ENCODE data around the gene FHDC1.

The FHDC1 gene

GRCh38 chr4:152919826-152920225 lies 16.3 kb upstream of the FHDC1 start:
- no peaks in the 10 kb centered on the region for H3K27me3 Mint-ChIP-seq
- H3K36me3 Mint-ChIP-seq (ENCODE audit: low read depth), result peaks cover 23% of the 10 kb centered on the region
- no peak overlapping the region for H3K4me3 Mint-ChIP-seq
- H3K4me1 Mint-ChIP-seq, result no peaks in the 10 kb centered on the region
- DNase-seq, result no peak
- H3K9me3 Mint-ChIP-seq, result peaks cover 16% of the 10 kb centered on the region
- H3K27ac Mint-ChIP-seq, result no peak overlapping the region
- no peak for ATAC-seq

- H3K9me3 Mint-ChIP-seq, result peaks cover 16% of the 10 kb centered on the region
- no peak overlapping the region for H3K4me3 Mint-ChIP-seq
- ATAC-seq (no peak), DNase-seq (no peak)
- no peak overlapping the region for H3K27ac Mint-ChIP-seq
- H3K27me3 Mint-ChIP-seq, result no peaks in the 10 kb centered on the region
- peaks cover 23% of the 10 kb centered on the region for H3K36me3 Mint-ChIP-seq (ENCODE audit: low read depth)
- no peaks in the 10 kb centered on the region for H3K4me1 Mint-ChIP-seq
These were observed 15.4 kb upstream of the FHDC1 start for GRCh38 chr4:152920768-152921167.

GRCh38 chr4:152921284-152921683 lies 14.8 kb upstream of the FHDC1 start:
- Mint-ChIP-seq H3K9me3 (peaks cover 16% of the 10 kb centered on the region), H3K27me3 (no peaks in the 10 kb centered on the region), H3K4me1 (no peaks in the 10 kb centered on the region), H3K36me3 (ENCODE audit: low read depth) (peaks cover 23% of the 10 kb centered on the region), H3K27ac (no peak overlapping the region), H3K4me3 (no peak overlapping the region)
- DNase-seq, result no peak
- no peak for ATAC-seq

GRCh38 chr4:152925851-152926250 lies 10.3 kb upstream of the FHDC1 start:
- Mint-ChIP-seq H3K27me3 (no peaks in the 10 kb centered on the region), H3K36me3 (ENCODE audit: low read depth) (no peaks in the 10 kb centered on the region), H3K9me3 (peaks cover 6% of the 10 kb centered on the region), H3K4me1 (no peaks in the 10 kb centered on the region), H3K27ac (no peak overlapping the region), H3K4me3 (no peak overlapping the region)
- DNase-seq (no peak), ATAC-seq (no peak)

- Mint-ChIP-seq H3K36me3 (ENCODE audit: low read depth) (no peaks in the 10 kb centered on the region), H3K4me3 (no peak overlapping the region), H3K9me3 (peaks cover under 1% of the 10 kb centered on the region), H3K27me3 (no peaks in the 10 kb centered on the region), H3K4me1 (no peaks in the 10 kb centered on the region), H3K27ac (no peak overlapping the region)
- no peak for ATAC-seq
- no peak for DNase-seq
These were observed 9.2 kb upstream of the FHDC1 start for GRCh38 chr4:152926959-152927358.

GRCh38 chr4:152927737-152928136 lies 8.4 kb upstream of the FHDC1 start:
- H3K27ac Mint-ChIP-seq, result no peak overlapping the region
- no peaks in the 10 kb centered on the region for H3K9me3 Mint-ChIP-seq
- peaks cover 2% of the 10 kb centered on the region for H3K27me3 Mint-ChIP-seq
- no peak overlapping the region for H3K4me3 Mint-ChIP-seq
- no peak for ATAC-seq
- H3K4me1 Mint-ChIP-seq, result no peaks in the 10 kb centered on the region
- DNase-seq, result no peak
- H3K36me3 Mint-ChIP-seq (ENCODE audit: low read depth), result no peaks in the 10 kb centered on the region

- H3K27ac Mint-ChIP-seq, result no peak overlapping the region
- H3K36me3 Mint-ChIP-seq (ENCODE audit: low read depth), result no peaks in the 10 kb centered on the region
- H3K27me3 Mint-ChIP-seq, result peaks cover 8% of the 10 kb centered on the region
- no peak for ATAC-seq
- no peak overlapping the region for H3K4me3 Mint-ChIP-seq
- H3K9me3 Mint-ChIP-seq, result no peaks in the 10 kb centered on the region
- DNase-seq, result no peak
- no peaks in the 10 kb centered on the region for H3K4me1 Mint-ChIP-seq
These were observed 7.8 kb upstream of the FHDC1 start for GRCh38 chr4:152928286-152928685.

- Mint-ChIP-seq H3K27me3 (peaks cover 22% of the 10 kb centered on the region), H3K4me1 (peaks cover 2% of the 10 kb centered on the region), H3K27ac (no peak overlapping the region), H3K9me3 (no peaks in the 10 kb centered on the region), H3K4me3 (no peak overlapping the region), H3K36me3 (ENCODE audit: low read depth) (no peaks in the 10 kb centered on the region)
- ATAC-seq, result no peak
- no peak for DNase-seq
These were observed 6.2 kb upstream of the FHDC1 start for GRCh38 chr4:152929888-152930287.

- peak; percentile 20 for DNase-seq
- Mint-ChIP-seq H3K27ac (no peak overlapping the region), H3K9me3 (no peaks in the 10 kb centered on the region), H3K36me3 (ENCODE audit: low read depth) (no peaks in the 10 kb centered on the region), H3K4me1 (peaks cover 17% of the 10 kb centered on the region), H3K4me3 (peak overlapping the region; percentile 55), H3K27me3 (peaks cover 54% of the 10 kb centered on the region)
- ATAC-seq, result no peak
These were observed 980 bp upstream of the FHDC1 start for GRCh38 chr4:152935143-152935542.

GRCh38 chr4:152936446-152937335 lies 568 bp downstream of the FHDC1 start:
- ATAC-seq, result peak; percentile 42
- DNase-seq, result peak; percentile 19
- H3K27me3 Mint-ChIP-seq, result peaks cover 60% of the 10 kb centered on the region
- peak overlapping the region; percentile 43 for H3K4me3 Mint-ChIP-seq
- H3K27ac Mint-ChIP-seq, result no peak overlapping the region
- H3K4me1 Mint-ChIP-seq, result peaks cover 17% of the 10 kb centered on the region
- no peaks in the 10 kb centered on the region for H3K36me3 Mint-ChIP-seq (ENCODE audit: low read depth)
- H3K9me3 Mint-ChIP-seq, result no peaks in the 10 kb centered on the region

- H3K9me3 Mint-ChIP-seq, result no peaks in the 10 kb centered on the region
- ATAC-seq, result peak; percentile 25
- H3K27ac Mint-ChIP-seq, result no peak overlapping the region
- peaks cover 17% of the 10 kb centered on the region for H3K4me1 Mint-ChIP-seq
- peak overlapping the region; percentile 76 for H3K4me3 Mint-ChIP-seq
- no peaks in the 10 kb centered on the region for H3K36me3 Mint-ChIP-seq (ENCODE audit: low read depth)
- H3K27me3 Mint-ChIP-seq, result peaks cover 63% of the 10 kb centered on the region
- DNase-seq, result peak; percentile 19
These were observed 1.5 kb downstream of the FHDC1 start for GRCh38 chr4:152937336-152938236.

- ATAC-seq, result no peak
- peaks cover 17% of the 10 kb centered on the region for H3K4me1 Mint-ChIP-seq
- no peak overlapping the region for H3K27ac Mint-ChIP-seq
- H3K4me3 Mint-ChIP-seq, result peak overlapping the region; percentile 76
- no peak for DNase-seq
- no peaks in the 10 kb centered on the region for H3K9me3 Mint-ChIP-seq
- H3K27me3 Mint-ChIP-seq, result peaks cover 56% of the 10 kb centered on the region
- H3K36me3 Mint-ChIP-seq (ENCODE audit: low read depth), result no peaks in the 10 kb centered on the region
These were observed 2.3 kb downstream of the FHDC1 start for GRCh38 chr4:152938237-152938947.

- Mint-ChIP-seq H3K4me3 (no peak overlapping the region), H3K27me3 (peaks cover 45% of the 10 kb centered on the region), H3K36me3 (ENCODE audit: low read depth) (no peaks in the 10 kb centered on the region), H3K27ac (no peak overlapping the region), H3K4me1 (peaks cover 16% of the 10 kb centered on the region), H3K9me3 (no peaks in the 10 kb centered on the region)
- ATAC-seq, result no peak
- no peak for DNase-seq
These were observed 3.5 kb downstream of the FHDC1 start for GRCh38 chr4:152939621-152940020.

- Mint-ChIP-seq H3K4me3 (no peak overlapping the region), H3K9me3 (no peaks in the 10 kb centered on the region), H3K27me3 (peaks cover 36% of the 10 kb centered on the region), H3K4me1 (peaks cover 9% of the 10 kb centered on the region), H3K36me3 (ENCODE audit: low read depth) (no peaks in the 10 kb centered on the region), H3K27ac (no peak overlapping the region)
- DNase-seq, result no peak
- ATAC-seq, result no peak
These were observed 4.3 kb downstream of the FHDC1 start for GRCh38 chr4:152940461-152940860.
